ENCODE measurements around the gene MLKL.

MLKL gene

DNA sequence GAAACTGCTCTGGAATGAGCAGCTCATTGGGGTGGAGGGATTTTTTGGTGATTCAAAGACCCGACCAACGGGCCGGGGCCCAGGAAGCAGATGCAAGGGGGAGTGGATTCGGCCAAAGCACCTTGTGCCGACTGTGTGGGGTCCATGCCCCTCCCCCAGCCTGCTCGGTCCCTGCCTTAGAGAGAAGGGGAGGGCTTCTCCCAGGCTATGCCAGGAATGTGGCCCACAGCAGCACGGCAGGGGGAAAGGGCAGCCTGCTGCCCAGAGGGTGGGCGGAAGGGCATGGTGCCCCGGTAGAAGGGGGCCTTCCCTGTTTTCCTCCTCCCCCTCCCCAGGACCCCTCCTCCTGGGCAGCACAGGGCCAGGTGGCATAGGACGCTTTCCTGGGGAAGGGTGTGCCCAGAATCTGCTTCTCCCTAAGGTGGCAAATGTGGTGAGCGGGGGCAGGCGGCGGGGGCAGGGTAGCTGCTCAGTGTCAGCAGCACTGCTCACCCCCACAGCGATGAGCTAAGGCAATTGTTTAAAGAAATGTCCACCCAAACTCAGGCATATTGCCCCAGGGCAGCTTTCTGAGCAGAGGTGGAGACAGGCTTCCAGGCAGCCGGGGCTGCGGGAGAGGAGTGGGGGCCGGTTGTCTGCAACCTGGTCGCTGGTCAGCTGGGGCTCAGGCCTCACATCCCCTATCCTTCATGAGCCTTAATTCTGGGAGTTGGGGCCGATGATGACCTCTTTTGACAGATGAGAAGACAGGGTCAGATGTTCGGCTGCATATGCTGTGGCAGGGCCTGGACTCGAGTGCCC, 33.9 kb upstream of the MLKL start:
- in situ Hi-C loops (cut with HindIII; ENCODE audit: low sequenced_read_pairs) = no loop called here
- H3K4me3 ChIP-seq (ENCODE audit: low read depth, low read length) = no peak overlapping the region
- no peak for DNase-seq (ENCODE audit: low read depth)
- no peak for TF ChIP-seq CTCF (IDR thresholded peaks at IDR 0.05; ENCODE audit: low read depth, low read length, missing control alignments)

GRCh38 chr16:74732707-74733350, 32.2 kb upstream of the MLKL start:
- no peak overlapping the region for H3K4me3 ChIP-seq (ENCODE audit: low read depth, low read length)
- DNase-seq (ENCODE audit: low read depth) = no peak
- in situ Hi-C loops (cut with HindIII; ENCODE audit: low sequenced_read_pairs) = no loop called here
- no peak for TF ChIP-seq CTCF (IDR thresholded peaks at IDR 0.05; ENCODE audit: low read depth, low read length, missing control alignments)

- DNase-seq (ENCODE audit: low read depth) = no peak
- TF ChIP-seq CTCF (IDR thresholded peaks at IDR 0.05; ENCODE audit: low read depth, low read length, missing control alignments) = no peak
- H3K4me3 ChIP-seq (ENCODE audit: low read depth, low read length) = no peak overlapping the region
- in situ Hi-C loops (cut with HindIII; ENCODE audit: low sequenced_read_pairs) = no loop called here
Measured at GRCh38 chr16:74731853-74732477, 31.3 kb upstream of the MLKL start.

DNA sequence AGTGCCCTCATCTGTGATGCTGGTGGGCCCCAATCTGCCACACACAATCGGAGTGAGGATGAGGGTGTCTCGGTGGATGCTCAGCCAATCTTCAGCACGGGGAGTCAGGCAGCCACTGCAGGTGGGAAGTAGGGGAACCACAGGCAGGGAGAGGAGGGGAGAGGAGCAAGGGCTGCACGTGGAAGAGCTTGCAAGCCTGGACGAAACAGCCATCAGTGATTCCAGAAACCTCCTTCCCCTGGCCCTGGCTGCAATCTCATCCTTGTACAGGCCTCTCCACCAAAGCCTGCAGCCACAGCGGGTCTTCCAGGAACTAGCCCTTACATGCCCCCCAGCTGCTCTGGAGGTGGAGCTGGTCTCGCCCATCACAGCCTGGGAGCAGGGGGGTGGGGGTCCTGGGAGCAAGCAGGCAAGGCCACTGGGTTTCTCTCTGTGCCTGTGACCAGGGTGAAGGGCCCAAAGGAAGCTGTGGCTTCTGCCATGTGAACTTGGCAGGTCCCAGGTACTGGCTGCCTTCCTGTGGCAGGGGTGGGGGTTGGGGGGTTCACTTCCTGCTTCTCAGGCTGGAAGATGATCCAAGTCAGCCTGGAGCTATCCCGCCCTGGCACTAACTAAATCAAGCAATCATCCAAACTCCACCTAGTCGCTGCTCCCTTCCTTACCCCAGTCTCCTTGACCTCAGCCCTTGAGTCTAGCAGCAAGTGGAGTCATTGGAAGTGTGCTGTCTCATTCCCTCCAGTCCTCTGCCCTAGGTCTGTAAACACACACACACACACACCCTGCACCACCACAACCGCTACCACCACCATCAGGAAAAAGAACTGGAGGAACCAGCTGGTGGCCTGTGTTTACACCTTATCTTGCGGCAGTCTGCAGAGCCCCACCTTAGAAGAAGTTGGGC, 29.4 kb upstream of the MLKL start:
- in situ Hi-C loops (cut with HindIII; ENCODE audit: low sequenced_read_pairs) = no loop called here
- no peak overlapping the region for H3K4me3 ChIP-seq (ENCODE audit: low read depth, low read length)
- no peak for TF ChIP-seq CTCF (IDR thresholded peaks at IDR 0.05; ENCODE audit: low read depth, low read length, missing control alignments)
- DNase-seq (ENCODE audit: low read depth) = no peak

DNA sequence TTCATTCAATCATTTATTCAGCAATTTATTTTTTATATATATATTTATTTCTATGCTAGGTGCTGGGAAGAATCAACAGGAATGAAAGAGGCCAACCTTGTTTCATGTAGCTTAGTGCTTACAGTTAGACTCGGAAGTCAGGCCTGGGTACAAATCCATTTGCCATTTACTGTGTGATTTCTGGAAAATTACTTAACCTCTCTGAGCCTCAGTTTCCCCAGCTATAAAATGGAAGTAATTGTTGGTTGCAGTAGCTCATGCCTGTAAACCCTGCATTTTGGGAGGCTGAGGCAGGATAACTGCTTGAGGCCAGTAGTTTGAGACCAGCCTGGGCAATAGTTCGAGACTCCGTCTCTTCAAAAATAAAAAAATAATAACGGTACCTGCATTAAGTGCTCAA, 27.2 kb upstream of the MLKL start:
- in situ Hi-C loops (cut with HindIII; ENCODE audit: low sequenced_read_pairs) = no loop called here
- TF ChIP-seq CTCF (IDR thresholded peaks at IDR 0.05; ENCODE audit: low read depth, low read length, missing control alignments) = no peak
- no peak overlapping the region for H3K4me3 ChIP-seq (ENCODE audit: low read depth, low read length)
- no peak for DNase-seq (ENCODE audit: low read depth)

- TF ChIP-seq CTCF (IDR thresholded peaks at IDR 0.05; ENCODE audit: low read depth, low read length, missing control alignments) = peak; percentile 46
- DNase-seq (ENCODE audit: low read depth) = no peak
- no peak overlapping the region for H3K4me3 ChIP-seq (ENCODE audit: low read depth, low read length)
- in situ Hi-C loops (cut with HindIII; ENCODE audit: low sequenced_read_pairs) = no loop called here
Measured at GRCh38 chr16:74726716-74727115, 26.1 kb upstream of the MLKL start.

Data from astrocyte of the cerebellum (primary cell).